Occipital lobe (tissue), 2 donors: ENCODE results near the gene ENOX2. TPM values are rescaled to one million over a fixed set of nuclear protein-coding genes. Genes with fewer than 3 reads are reported as not detected.
"Not testable (repeated sequence)": the region's sequence is repeated elsewhere in the genome, so short reads cannot be mapped to it uniquely, and the experiment has no call there.

Experiments used
- DNase-seq: peaks from one replicate; lab custom pipeline; 2025; lab: John Stamatoyannopoulos, UW
- total RNA-seq: library from RNA; depleted of rRNA; stranded (reverse); fragments of >200 nt; gene quantifications from one replicate; pipeline ENCODE4 v1.2.3, GENCODE V29; 2014

ENOX2 gene
- total RNA-seq, 1 donor from 2014 or later: 5.1 TPM

- no peak for DNase-seq
Observed at GRCh38 chrX:130756233-130756632, 146.8 kb downstream of the ENOX2 start.

GRCh38 chrX:130754353-130754752 lies 148.7 kb downstream of the ENOX2 start:
- no peak for DNase-seq

GRCh38 chrX:130746709-130747342 lies 156.2 kb downstream of the ENOX2 start:
- no peak for DNase-seq

- DNase-seq: no peak
Observed at GRCh38 chrX:130746077-130746476, 156.9 kb downstream of the ENOX2 start.

GRCh38 chrX:130741584-130741983 lies 161.4 kb downstream of the ENOX2 start:
- no peak for DNase-seq

- DNase-seq: no peak
Observed at GRCh38 chrX:130741151-130741550, 161.9 kb downstream of the ENOX2 start.

GRCh38 chrX:130738638-130739195 lies 164.3 kb downstream of the ENOX2 start:
- no peak for DNase-seq

- no peak for DNase-seq
Observed at GRCh38 chrX:130734713-130735112, 168.3 kb downstream of the ENOX2 start.

- no peak for DNase-seq
Observed at GRCh38 chrX:130728208-130728607, 174.8 kb downstream of the ENOX2 start.

GRCh38 chrX:130726661-130727060 lies 176.3 kb downstream of the ENOX2 start:
- DNase-seq: no peak

GRCh38 chrX:130725519-130725918 lies 177.5 kb downstream of the ENOX2 start:
- no peak for DNase-seq

GRCh38 chrX:130719413-130719812 lies 183.6 kb downstream of the ENOX2 start:
- no peak for DNase-seq

GRCh38 chrX:130718137-130718536 lies 184.9 kb downstream of the ENOX2 start:
- DNase-seq: no peak

GRCh38 chrX:130716781-130717413 lies 186.1 kb downstream of the ENOX2 start:
- no peak for DNase-seq

- no peak for DNase-seq
Observed at GRCh38 chrX:130716346-130716745, 186.7 kb downstream of the ENOX2 start.

GRCh38 chrX:130715299-130715698 lies 187.7 kb downstream of the ENOX2 start:
- DNase-seq: no peak

GRCh38 chrX:130714665-130715064 lies 188.3 kb downstream of the ENOX2 start:
- no peak for DNase-seq

GRCh38 chrX:130714135-130714534 lies 188.9 kb downstream of the ENOX2 start:
- DNase-seq: no peak

- DNase-seq: not testable (repeated sequence)
Observed at GRCh38 chrX:130709178-130709577, 193.8 kb downstream of the ENOX2 start.

- DNase-seq: no peak
Observed at GRCh38 chrX:130705591-130705990, 197.4 kb downstream of the ENOX2 start.

- DNase-seq: no peak
Observed at GRCh38 chrX:130704053-130705038, 198.7 kb downstream of the ENOX2 start.
